HCT116 (cell line): Measurements from ENCODE around the gene DAAM2. TPM values are rescaled to one million over a fixed set of nuclear protein-coding genes. Genes with fewer than 3 reads are reported as not detected.

ENCODE experiments used
- ATAC-seq: fragments of 200-7000 bp; cut with Tn5 transposase; 2 replicates; pipeline ENCODE4 v1.9.1; 2020; ENCODE audit warnings: mild to moderate bottlenecking, moderate library complexity
- BruUV-seq: library from RNA; stranded (reverse); fragments of 400-500 nt; replicated peaks from 2 replicates; lab custom pipeline; 2021; lab: Mats Ljungman, UMichigan
- CTCF ChIA-PET: fragments of 300-600 bp; sonication (Branson Sonifier 250); formaldehyde crosslinking; loops from one replicate; lab custom pipeline; 2021; ENCODE audit warnings: antibody characterized with exemption; lab: Charles Lee
- POLR2A ChIA-PET: fragments of 300-600, 350-600 bp; sonication (Branson Sonifier 250); formaldehyde crosslinking; loops from one replicate; lab custom pipeline; 2021; ENCODE audit warnings: antibody characterized with exemption; lab: Charles Lee
- RAD21 ChIA-PET, 2 experiments: fragments of 300-600 bp; sonication (Branson Sonifier 250); formaldehyde crosslinking; loops; one replicate each; lab custom pipeline; 2023; ENCODE audit warnings: low total read pairs in 2 of 2; ENCODE audit not compliant: uncharacterized antibody in 2 of 2, unreplicated experiment in 2 of 2, low non-redundant PET in 1 of 2; lab: Charles Lee
- DNase-seq: peaks from one replicate; pipeline ENCODE4 v3.0.0-alpha.2; 2010; ENCODE audit warnings: low read depth, low spot score
- H2AFZ ChIP-seq: fragments of 200-600 bp; shearing (Covaris generic), sonication (generic); 2 replicates; pipeline ENCODE4 v1.6.1; 2017; ENCODE audit warnings: low read depth, mixed run types, mixed read lengths, antibody characterized with exemption, low read length; ENCODE audit not compliant: poor library complexity, severe bottlenecking
- H3K27ac ChIP-seq: 2 replicates; pipeline ENCODE4 v1.5.1; 2012; ENCODE audit warnings: low read depth, low read length
- H3K27me3 ChIP-seq: fragments of 200-600 bp; sonication (generic); 2 replicates; pipeline ENCODE4 v1.6.1; 2016; ENCODE audit warnings: mixed run types, low read length, mixed read lengths; ENCODE audit not compliant: insufficient read depth
- H3K36me3 ChIP-seq, 2 experiments: fragments of 200-500 bp in 1 of 2; fragments of 200-600 bp in 1 of 2; sonication (Bioruptor generic) in 1 of 2; sonication (generic) in 1 of 2; 2 replicates each; pipeline versions ENCODE4 v1.5.1 to v1.6.1; 2014 to 2016; ENCODE audit warnings: low read length in 2 of 2, inconsistent platforms in 1 of 2, mixed read lengths in 1 of 2, mixed run types in 1 of 2; ENCODE audit not compliant: insufficient read depth in 2 of 2, control insufficient read depth in 1 of 2
- H3K4me1 ChIP-seq, 2 experiments: fragments of 200-600 bp in 1 of 2; sonication (generic) in 1 of 2; 2 replicates each; pipeline versions ENCODE4 v1.5.1 to v1.6.1; 2012 to 2017; ENCODE audit warnings: low read length in 2 of 2, inconsistent platforms in 1 of 2, mild to moderate bottlenecking in 1 of 2, mixed read lengths in 1 of 2, mixed run types in 1 of 2, moderate library complexity in 1 of 2; ENCODE audit not compliant: insufficient read depth in 2 of 2, control insufficient read depth in 1 of 2
- H3K4me2 ChIP-seq: fragments of 200-600 bp; sonication (generic); 2 replicates; pipeline ENCODE4 v1.6.1; 2017; ENCODE audit warnings: mixed run types, low read length, mixed read lengths
- H3K4me3 ChIP-seq, 2 experiments: fragments of 200-600 bp in 1 of 2; sonication (generic) in 1 of 2; replicated peaks in 1 of 2; 2 replicates each; pipeline ENCODE4 v1.5.1; 2011 to 2016; ENCODE audit warnings: low read length in 2 of 2, control low read depth in 1 of 2, low read depth in 1 of 2, mild to moderate bottlenecking in 1 of 2, mixed read lengths in 1 of 2, mixed run types in 1 of 2
- H3K79me2 ChIP-seq: fragments of 200-600 bp; sonication (generic); 2 replicates; pipeline ENCODE4 v1.6.1; 2017; ENCODE audit warnings: mild to moderate bottlenecking, mixed run types, low read length, moderate library complexity, mixed read lengths; ENCODE audit not compliant: insufficient read depth
- H3K9ac ChIP-seq: fragments of 200-600 bp; sonication (generic); 2 replicates; pipeline ENCODE4 v1.6.1; 2016; ENCODE audit warnings: low read length, mixed read lengths
- H3K9me2 ChIP-seq: fragments of 200-600 bp; sonication (generic), shearing (Covaris generic); 2 replicates; pipeline ENCODE4 v1.6.1; 2017; ENCODE audit warnings: mixed run types, mild to moderate bottlenecking, moderate library complexity; ENCODE audit not compliant: insufficient read depth
- H3K9me3 ChIP-seq, 2 experiments: fragments of 200-500 bp in 1 of 2; fragments of 200-600 bp in 1 of 2; sonication (Bioruptor generic) in 1 of 2; sonication (generic) in 1 of 2; 2 replicates each; pipeline ENCODE4 v1.6.1; 2014 to 2017; ENCODE audit warnings: low read length in 2 of 2, mixed read lengths in 2 of 2, inconsistent platforms in 1 of 2, low read depth in 1 of 2, mild to moderate bottlenecking in 1 of 2, mixed run types in 1 of 2, moderate library complexity in 1 of 2; ENCODE audit not compliant: control insufficient read depth in 1 of 2, insufficient read depth in 1 of 2
- H4K20me1 ChIP-seq: fragments of 200-600 bp; sonication (generic), shearing (Covaris generic); 2 replicates; pipeline ENCODE4 v1.6.1; 2017; ENCODE audit warnings: mixed run types, mild to moderate bottlenecking, moderate library complexity; ENCODE audit not compliant: insufficient read depth
- CBX3 ChIP-seq: IDR thresholded peaks from 2 replicates; pipeline ENCODE4 v1.6.1; 2012; ENCODE audit warnings: low read depth
- CEBPB ChIP-seq: IDR thresholded peaks from 2 replicates; pipeline ENCODE4 v1.6.1; 2012; ENCODE audit warnings: low read depth
- ELF1 ChIP-seq: IDR thresholded peaks from 2 replicates; pipeline ENCODE4 v1.6.1; 2012; ENCODE audit warnings: low read depth, borderline replicate concordance
- EZH2 ChIP-seq: fragments of 200-600 bp; sonication (generic); IDR thresholded peaks from 2 replicates; pipeline ENCODE4 v1.6.1; 2017; ENCODE audit warnings: antibody characterized with exemption, mixed run types
- EZH2phosphoT487 ChIP-seq: fragments of 200-600 bp; IDR thresholded peaks from 2 replicates; pipeline ENCODE4 v1.6.1; 2018; ENCODE audit warnings: antibody characterized with exemption, borderline replicate concordance
- JUND ChIP-seq: IDR thresholded peaks from 2 replicates; pipeline ENCODE4 v1.6.1; 2012
- POLR2A ChIP-seq: IDR thresholded peaks from 2 replicates; pipeline ENCODE4 v1.7.0; 2011; ENCODE audit warnings: borderline replicate concordance; ENCODE audit not compliant: insufficient read depth, insufficient read length; ENCODE audit errors: extremely low read depth
- RAD21 ChIP-seq: IDR thresholded peaks from 2 replicates; pipeline ENCODE4 v1.6.1; 2012; ENCODE audit warnings: low read depth, mild to moderate bottlenecking
- SIN3A ChIP-seq: IDR thresholded peaks from 2 replicates; pipeline ENCODE4 v1.6.1; 2012; ENCODE audit warnings: low read depth
- SP1 ChIP-seq: IDR thresholded peaks from 2 replicates; pipeline ENCODE4 v1.6.1; 2012; ENCODE audit warnings: low read depth
- SRF ChIP-seq: IDR thresholded peaks from 2 replicates; pipeline ENCODE4 v1.6.1; 2012; ENCODE audit warnings: low read depth
- TCF7L2 ChIP-seq: IDR thresholded peaks from 2 replicates; pipeline ENCODE4 v1.7.0; 2011; ENCODE audit warnings: borderline replicate concordance, inconsistent platforms; ENCODE audit not compliant: insufficient read depth, insufficient read length; ENCODE audit errors: extremely low read depth
- YY1 ChIP-seq: IDR thresholded peaks from 2 replicates; pipeline ENCODE4 v1.6.1; 2011; ENCODE audit warnings: low read length, low read depth, moderate library complexity, mild to moderate bottlenecking; ENCODE audit not compliant: insufficient replicate concordance; ENCODE audit errors: extremely low read depth
- ZNF274 ChIP-seq: fragments of 200-500 bp; sonication (Bioruptor generic); IDR thresholded peaks from 2 replicates; pipeline ENCODE4 v1.6.1; 2014; ENCODE audit warnings: mild to moderate bottlenecking, low read depth, low read length, inconsistent platforms
- intact Hi-C: fragments of 100-400 bp; cut with micrococcal nuclease; formaldehyde crosslinking; loops from 2 replicates; pipeline ENCODE4 v1.10.0; 2022
- total RNA-seq: library from RNA; stranded (reverse); gene quantifications from one replicate; pipeline ENCODE4 v1.2.1, GENCODE V29; 2021; ENCODE audit not compliant: unreplicated experiment
- TF ChIP-seq, protein P1 (sequence below): IDR thresholded peaks from 2 replicates; pipeline ENCODE4 v1.6.1; 2012
- TF ChIP-seq, protein P2 (sequence below), 3 experiments: fragments of 200-600 bp in 1 of 3; sonication (generic) in 1 of 3; IDR thresholded peaks in 2 of 3; conservative IDR thresholded peaks in 1 of 3; 2 replicates each; pipeline ENCODE4 v1.5.1; 2012 to 2017; ENCODE audit warnings: low read depth in 2 of 3, low read length in 2 of 3, antibody characterized with exemption in 1 of 3, borderline replicate concordance in 1 of 3, control low read depth in 1 of 3, mild to moderate bottlenecking in 1 of 3, mixed read lengths in 1 of 3, mixed run types in 1 of 3, moderate library complexity in 1 of 3; ENCODE audit not compliant: insufficient read depth in 1 of 3
- TF ChIP-seq, protein P3 (sequence below): IDR thresholded peaks from 2 replicates; pipeline ENCODE4 v1.6.1; 2011; ENCODE audit warnings: mild to moderate bottlenecking, low read length, moderate library complexity; ENCODE audit not compliant: insufficient replicate concordance; ENCODE audit errors: extremely low read depth

Gene DAAM2
- total RNA-seq, 1 experiment from 2014 or later: not detected

DNA sequence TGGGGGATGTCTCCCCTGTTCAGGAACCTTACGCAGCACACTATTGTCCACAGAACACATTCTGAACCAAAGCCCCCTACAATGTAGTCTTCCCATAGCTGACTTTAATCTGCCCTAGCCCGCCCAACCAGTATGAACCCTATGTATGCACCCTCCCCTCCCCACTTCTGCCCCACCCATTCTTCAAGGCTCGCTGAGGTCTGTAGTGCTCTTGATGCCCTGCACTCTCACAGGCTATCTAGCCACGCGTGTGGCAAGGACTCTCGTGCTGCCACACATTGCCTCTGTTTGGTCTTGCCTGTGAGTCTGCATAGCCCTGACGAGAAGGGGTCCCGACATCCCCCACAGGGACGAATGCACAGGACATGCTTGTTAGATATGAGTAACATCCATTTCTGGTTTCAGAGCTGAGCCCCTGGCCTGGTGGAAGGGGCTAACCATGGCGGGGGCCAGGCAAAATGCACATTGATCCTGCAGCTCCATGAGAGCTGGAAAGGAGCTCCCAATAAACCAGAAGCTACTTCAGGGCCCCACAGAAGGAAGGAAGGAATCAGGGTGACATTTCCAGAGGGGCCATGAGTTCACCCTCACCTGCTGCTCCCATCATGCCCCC, 119.4 kb downstream of the DAAM2 start:
- POLR2A ChIA-PET: no interaction called here
- RAD21 ChIA-PET: no interaction called here
- Histone ChIP-seq H3K36me3 (no peaks in the 10 kb centered on the region; a peak in 1 of 4 replicates), H3K27me3 (no peaks in the 10 kb centered on the region), H2AFZ (no peak overlapping the region), H3K4me1 (no peaks in the 10 kb centered on the region), H3K79me2 (no peaks in the 10 kb centered on the region), H3K9me2 (no peaks in the 10 kb centered on the region), H3K4me3 (no peak overlapping the region), H3K4me2 (no peak overlapping the region), H3K9ac (no peak overlapping the region), H3K27ac (no peak overlapping the region), H3K9me3 (no peaks in the 10 kb centered on the region), H4K20me1 (no peaks in the 10 kb centered on the region)
- DNase-seq (no peak), ATAC-seq (no peak)
- BruUV-seq: no TSS peak
- CTCF ChIA-PET: no interaction called here
- intact Hi-C loops: no loop called here
- TF ChIP-seq POLR2A: no peak
- TF ChIP-seq ELF1: no peak
- TF ChIP-seq, protein P1, sequence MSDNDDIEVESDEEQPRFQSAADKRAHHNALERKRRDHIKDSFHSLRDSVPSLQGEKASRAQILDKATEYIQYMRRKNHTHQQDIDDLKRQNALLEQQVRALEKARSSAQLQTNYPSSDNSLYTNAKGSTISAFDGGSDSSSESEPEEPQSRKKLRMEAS: no peak
- TF ChIP-seq, protein P2, sequence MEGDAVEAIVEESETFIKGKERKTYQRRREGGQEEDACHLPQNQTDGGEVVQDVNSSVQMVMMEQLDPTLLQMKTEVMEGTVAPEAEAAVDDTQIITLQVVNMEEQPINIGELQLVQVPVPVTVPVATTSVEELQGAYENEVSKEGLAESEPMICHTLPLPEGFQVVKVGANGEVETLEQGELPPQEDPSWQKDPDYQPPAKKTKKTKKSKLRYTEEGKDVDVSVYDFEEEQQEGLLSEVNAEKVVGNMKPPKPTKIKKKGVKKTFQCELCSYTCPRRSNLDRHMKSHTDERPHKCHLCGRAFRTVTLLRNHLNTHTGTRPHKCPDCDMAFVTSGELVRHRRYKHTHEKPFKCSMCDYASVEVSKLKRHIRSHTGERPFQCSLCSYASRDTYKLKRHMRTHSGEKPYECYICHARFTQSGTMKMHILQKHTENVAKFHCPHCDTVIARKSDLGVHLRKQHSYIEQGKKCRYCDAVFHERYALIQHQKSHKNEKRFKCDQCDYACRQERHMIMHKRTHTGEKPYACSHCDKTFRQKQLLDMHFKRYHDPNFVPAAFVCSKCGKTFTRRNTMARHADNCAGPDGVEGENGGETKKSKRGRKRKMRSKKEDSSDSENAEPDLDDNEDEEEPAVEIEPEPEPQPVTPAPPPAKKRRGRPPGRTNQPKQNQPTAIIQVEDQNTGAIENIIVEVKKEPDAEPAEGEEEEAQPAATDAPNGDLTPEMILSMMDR (IDR thresholded peaks at IDR 0.05 in 2 of 3, conservative IDR thresholded peaks at IDR 0.05 in 1 of 3; ENCODE audit: borderline replicate concordance in 1 of 3, insufficient read depth in 1 of 3, low read depth in 2 of 3, low read length in 2 of 3): no peak
- no peak for TF ChIP-seq RAD21
- TF ChIP-seq, protein P3, sequence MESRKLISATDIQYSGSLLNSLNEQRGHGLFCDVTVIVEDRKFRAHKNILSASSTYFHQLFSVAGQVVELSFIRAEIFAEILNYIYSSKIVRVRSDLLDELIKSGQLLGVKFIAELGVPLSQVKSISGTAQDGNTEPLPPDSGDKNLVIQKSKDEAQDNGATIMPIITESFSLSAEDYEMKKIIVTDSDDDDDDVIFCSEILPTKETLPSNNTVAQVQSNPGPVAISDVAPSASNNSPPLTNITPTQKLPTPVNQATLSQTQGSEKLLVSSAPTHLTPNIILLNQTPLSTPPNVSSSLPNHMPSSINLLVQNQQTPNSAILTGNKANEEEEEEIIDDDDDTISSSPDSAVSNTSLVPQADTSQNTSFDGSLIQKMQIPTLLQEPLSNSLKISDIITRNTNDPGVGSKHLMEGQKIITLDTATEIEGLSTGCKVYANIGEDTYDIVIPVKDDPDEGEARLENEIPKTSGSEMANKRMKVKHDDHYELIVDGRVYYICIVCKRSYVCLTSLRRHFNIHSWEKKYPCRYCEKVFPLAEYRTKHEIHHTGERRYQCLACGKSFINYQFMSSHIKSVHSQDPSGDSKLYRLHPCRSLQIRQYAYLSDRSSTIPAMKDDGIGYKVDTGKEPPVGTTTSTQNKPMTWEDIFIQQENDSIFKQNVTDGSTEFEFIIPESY: no peak
- TF ChIP-seq EZH2: no peak
- no peak for TF ChIP-seq SIN3A
- TF ChIP-seq CEBPB: no peak
- no peak for TF ChIP-seq ZNF274
- no peak for TF ChIP-seq JUND
- TF ChIP-seq YY1: no peak
- TF ChIP-seq CBX3: no peak
- no peak for TF ChIP-seq SP1
- TF ChIP-seq SRF: no peak
- no peak for TF ChIP-seq TCF7L2
- no peak for TF ChIP-seq EZH2phosphoT487
